H1 (cell line): ENCODE measurements around the gene SLC11A1. TPM values are rescaled to one million over a fixed set of nuclear protein-coding genes. Genes with fewer than 3 reads are reported as not detected.

Experiments
- CTCF ChIA-PET: fragments of 300-600 bp; sonication (Branson Sonifier 250); formaldehyde crosslinking; loops from one replicate; lab custom pipeline; 2021; ENCODE audit not compliant: partially characterized antibody; lab: Charles Lee
- POLR2A ChIA-PET: fragments of 300-600 bp; sonication (Branson Sonifier 250); formaldehyde crosslinking; loops from one replicate; lab custom pipeline; 2021; ENCODE audit warnings: inconsistent platforms; ENCODE audit not compliant: partially characterized antibody; lab: Charles Lee
- DNase-seq, 2 experiments: peaks; one replicate each; pipeline versions ENCODE4 v3.0.0 to v3.0.0-alpha.2; 2010 to 2022; ENCODE audit warnings: low spot score in 2 of 2, low read depth in 1 of 2, mixed read lengths in 1 of 2
- FAIRE-seq: peaks from 2 replicates; lab custom pipeline; 2011; peaks lifted over from hg19 to GRCh38; lab: Jason Lieb, UNC
- H2AFZ ChIP-seq: 2 replicates; pipeline ENCODE4 v1.8.1; 2012; ENCODE audit warnings: low read length, inconsistent platforms
- H2AK5ac ChIP-seq: 2 replicates; pipeline ENCODE4 v1.6.1; 2013; ENCODE audit warnings: low read depth, low read length
- H2BK120ac ChIP-seq: replicated peaks from 2 replicates; pipeline ENCODE3; 2013; ENCODE audit warnings: low read depth, low read length, inconsistent platforms
- H2BK12ac ChIP-seq: 2 replicates; pipeline ENCODE4 v1.6.1; 2013; ENCODE audit warnings: low read depth, low read length
- H2BK15ac ChIP-seq: 2 replicates; pipeline ENCODE4 v1.6.1; 2013; ENCODE audit warnings: low read length
- H2BK20ac ChIP-seq: 2 replicates; pipeline ENCODE4 v1.6.1; 2013; ENCODE audit warnings: low read length
- H2BK5ac ChIP-seq: 2 replicates; pipeline ENCODE4 v1.6.1; 2013; ENCODE audit warnings: low read depth, low read length
- H3K14ac ChIP-seq: 2 replicates; pipeline ENCODE4 v1.6.1; 2013; ENCODE audit warnings: inconsistent platforms; ENCODE audit not compliant: insufficient read length
- H3K18ac ChIP-seq: 2 replicates; pipeline ENCODE4 v1.6.1; 2013; ENCODE audit warnings: low read length; ENCODE audit errors: extremely low read depth
- H3K23ac ChIP-seq: 2 replicates; pipeline ENCODE4 v1.6.1; 2013; ENCODE audit warnings: inconsistent platforms; ENCODE audit not compliant: insufficient read length
- H3K23me2 ChIP-seq: 2 replicates; pipeline ENCODE4 v1.6.1; 2013; ENCODE audit warnings: low read depth, low read length
- H3K27ac ChIP-seq: 2 replicates; pipeline ENCODE4 v1.6.1; 2011; ENCODE audit warnings: low read depth, low read length, inconsistent platforms
- H3K27me3 ChIP-seq, 4 experiments: replicated peaks in 1 of 4; 1 replicate in 1 of 4; 2 replicates in 3 of 4; pipeline versions ENCODE4 v1.6.1 to v1.8.1; 2011 to 2013; ENCODE audit warnings: low read length in 3 of 4, mild to moderate bottlenecking in 3 of 4, inconsistent platforms in 2 of 4, mixed read lengths in 2 of 4, moderate library complexity in 1 of 4; ENCODE audit not compliant: control insufficient read depth in 3 of 4, insufficient read depth in 3 of 4; ENCODE audit errors: extremely low read depth in 1 of 4
- H3K36me3 ChIP-seq, 4 experiments: 2 replicates each; pipeline versions ENCODE4 v1.6.1 to v1.8.1; 2011 to 2013; ENCODE audit warnings: mild to moderate bottlenecking in 4 of 4, low read length in 3 of 4, moderate library complexity in 2 of 4, control low read depth in 1 of 4, inconsistent platforms in 1 of 4; ENCODE audit not compliant: insufficient read depth in 4 of 4, control insufficient read depth in 2 of 4
- H3K4ac ChIP-seq: replicated peaks from 2 replicates; pipeline ENCODE3; 2013; ENCODE audit warnings: low read length, low read depth, mixed read lengths, inconsistent platforms; ENCODE audit not compliant: insufficient read length
- H3K4me1 ChIP-seq, 4 experiments: replicated peaks in 1 of 4; 1 replicate in 1 of 4; 2 replicates in 3 of 4; pipeline versions ENCODE4 v1.6.1 to v1.8.1; 2011 to 2013; ENCODE audit warnings: low read length in 3 of 4, inconsistent platforms in 2 of 4, mixed read lengths in 1 of 4; ENCODE audit not compliant: insufficient read depth in 4 of 4, control insufficient read depth in 3 of 4
- H3K4me2 ChIP-seq, 2 experiments: 2 replicates each; pipeline versions ENCODE4 v1.6.1 to v1.8.1; 2011 to 2013; ENCODE audit warnings: low read depth in 2 of 2, low read length in 2 of 2, control low read depth in 1 of 2, inconsistent platforms in 1 of 2, mild to moderate bottlenecking in 1 of 2; ENCODE audit not compliant: insufficient read depth in 1 of 2
- H3K4me3 ChIP-seq, 4 experiments: fragments of 200-600, 300-600 bp in 1 of 4; sonication (generic), shearing (Covaris generic), sonication (Bioruptor Twin) in 1 of 4; 2 replicates each; pipeline versions ENCODE4 v1.5.1 to v1.8.1; 2011 to 2016; ENCODE audit warnings: low read length in 4 of 4, low read depth in 3 of 4, control low read depth in 2 of 4, inconsistent platforms in 2 of 4, mild to moderate bottlenecking in 2 of 4, mixed read lengths in 1 of 4, moderate library complexity in 1 of 4; ENCODE audit not compliant: insufficient read depth in 2 of 4; ENCODE audit errors: extremely low read depth in 1 of 4
- H3K56ac ChIP-seq: replicated peaks from 2 replicates; pipeline ENCODE3; 2013; ENCODE audit warnings: low read depth, mild to moderate bottlenecking, mixed read lengths, low read length, inconsistent platforms; ENCODE audit not compliant: insufficient read length
- H3K79me1 ChIP-seq: 2 replicates; pipeline ENCODE4 v1.6.1; 2013; ENCODE audit warnings: low read depth, low read length, control low read depth
- H3K79me2 ChIP-seq, 2 experiments: 2 replicates each; pipeline versions ENCODE4 v1.6.1 to v1.8.1; 2012 to 2013; ENCODE audit warnings: low read length in 2 of 2, mild to moderate bottlenecking in 2 of 2, inconsistent platforms in 1 of 2; ENCODE audit not compliant: insufficient read depth in 2 of 2, control insufficient read depth in 1 of 2
- H3K9ac ChIP-seq, 4 experiments: replicated peaks in 1 of 4; 1 replicate in 1 of 4; 2 replicates in 3 of 4; pipeline versions ENCODE4 v1.6.1 to v1.8.1; 2011 to 2013; ENCODE audit warnings: low read depth in 3 of 4, low read length in 3 of 4, control low read depth in 2 of 4, mild to moderate bottlenecking in 2 of 4, moderate library complexity in 2 of 4, inconsistent platforms in 1 of 4; ENCODE audit errors: extremely low read depth in 1 of 4
- H3K9me3 ChIP-seq, 2 experiments: 2 replicates each; pipeline versions ENCODE4 v1.6.1 to v1.8.1; 2012 to 2013; ENCODE audit warnings: mild to moderate bottlenecking in 2 of 2, moderate library complexity in 2 of 2, control low read depth in 1 of 2, inconsistent platforms in 1 of 2, low read depth in 1 of 2, low read length in 1 of 2, mixed read lengths in 1 of 2; ENCODE audit not compliant: insufficient read depth in 2 of 2
- H4K20me1 ChIP-seq, 2 experiments: replicated peaks in 1 of 2; 2 replicates each; pipeline versions ENCODE3 to v1.8.1; 2011 to 2013; ENCODE audit warnings: inconsistent platforms in 2 of 2, low read length in 2 of 2, mild to moderate bottlenecking in 1 of 2; ENCODE audit not compliant: insufficient read depth in 2 of 2, control insufficient read depth in 1 of 2
- H4K5ac ChIP-seq: 2 replicates; pipeline ENCODE4 v1.6.1; 2013; ENCODE audit warnings: low read length, low read depth, mixed read lengths, inconsistent platforms; ENCODE audit not compliant: insufficient read length
- H4K8ac ChIP-seq: 2 replicates; pipeline ENCODE4 v1.8.0; 2013; ENCODE audit warnings: mild to moderate bottlenecking, moderate library complexity, low read length, inconsistent platforms; ENCODE audit not compliant: insufficient read depth; ENCODE audit errors: extremely low read depth
- H4K91ac ChIP-seq: replicated peaks from 2 replicates; pipeline ENCODE3; 2013; ENCODE audit warnings: low read length, mixed read lengths, inconsistent platforms; ENCODE audit not compliant: insufficient read length
- CHD2 ChIP-seq: IDR thresholded peaks from 2 replicates; pipeline ENCODE4 v1.6.1; 2012; ENCODE audit warnings: low read length, improper control_type of control experiment
- CREB1 ChIP-seq: IDR thresholded peaks from 2 replicates; pipeline ENCODE4 v1.6.1; 2012; ENCODE audit warnings: inconsistent platforms
- JUN ChIP-seq: IDR thresholded peaks from 2 replicates; pipeline ENCODE4 v1.6.1; 2011; ENCODE audit warnings: low read depth, mild to moderate bottlenecking, improper control_type of control experiment, low read length
- TBP ChIP-seq: IDR thresholded peaks from 2 replicates; pipeline ENCODE4 v1.6.1; 2011; ENCODE audit warnings: low read depth, low read length, improper control_type of control experiment
- WGBS, 2 experiments: shearing (Covaris generic) in 1 of 2; methylation state at CpG; one replicate each; pipeline versions ENCODE4 v1.1.6 to v1.1.7; 2013 to 2015; ENCODE audit warnings: low lambda C conversion rate in 2 of 2, mixed read lengths in 2 of 2, inconsistent platforms in 1 of 2, low coverage in 1 of 2, missing lambda C conversion rate in 1 of 2; ENCODE audit not compliant: insufficient replicate concordance in 2 of 2, insufficient coverage in 1 of 2, insufficient read length in 1 of 2; ENCODE audit errors: extremely low coverage in 1 of 2, missing lambda C conversion rate in 1 of 2; 5-methylcytosine and 5-hydroxymethylcytosine counted together
- polyA plus RNA-seq, 7 experiments: library from polyadenylated mRNA; depleted of rRNA in 3 of 7; stranded (reverse) in 5 of 7; unstranded in 2 of 7; fragments of >200 nt in 5 of 7; fragments of 200-250 nt in 2 of 7; gene quantifications; 1 replicate in 5 of 7; 2 replicates in 1 of 7; 4 replicates in 1 of 7; pipeline versions ENCODE4 v1.2.1 to v1.2.3, GENCODE V29; 2011 to 2013; ENCODE audit warnings: missing spikeins in 2 of 7, mixed read lengths in 2 of 7
- total RNA-seq: library from RNA; stranded (reverse); fragmentation: NEBNext Ultra II Directional; extraction: Animal tissue kit (Norgen Biotek cat#: 25700); gene quantifications from 2 replicates; pipeline ENCODE4 v1.2.1, GENCODE V29; 2021

SLC11A1 gene
- total and polyA plus RNA-seq, 2 of the 8 experiments (the other 6 are each of a cell fraction or from before 2014, with no cell fraction given): 0.20 to 0.43 TPM

DNA sequence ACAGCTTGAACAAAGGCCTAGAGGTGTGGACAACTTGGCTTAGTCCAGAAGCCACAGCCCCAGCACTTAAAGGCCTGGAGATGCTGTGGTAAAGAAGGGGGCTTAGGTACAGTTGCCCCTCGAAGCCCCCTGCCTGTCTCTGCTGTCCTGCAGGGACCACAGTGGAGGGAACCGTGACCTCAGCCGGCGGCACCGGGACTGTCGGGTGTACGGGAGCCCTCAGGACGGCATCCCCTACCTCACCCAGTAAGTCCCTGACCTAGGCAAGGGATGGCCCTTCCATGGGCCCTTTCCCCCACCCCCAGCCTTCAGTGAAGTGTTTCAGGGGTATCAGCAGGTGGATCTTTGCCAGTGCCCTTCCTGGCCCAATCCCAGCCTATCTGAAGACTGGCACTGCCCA, 40.7 kb upstream of the SLC11A1 start:
- Histone ChIP-seq H4K91ac (no peak overlapping the region), H4K20me1 (no peaks in the 10 kb centered on the region), H2BK12ac (no peak overlapping the region), H3K18ac (no peak overlapping the region), H4K8ac (no peak overlapping the region), H2BK120ac (no peak overlapping the region), H3K56ac (no peak overlapping the region), H2BK20ac (no peak overlapping the region), H3K4me3 (no peak overlapping the region), H2AK5ac (no peak overlapping the region), H3K79me1 (no peaks in the 10 kb centered on the region), H3K79me2 (no peaks in the 10 kb centered on the region), H3K9ac (no peak overlapping the region), H2BK15ac (no peak overlapping the region), H3K23me2 (no peaks in the 10 kb centered on the region), H3K23ac (no peak overlapping the region), H3K4me2 (no peak overlapping the region), H2AFZ (no peak overlapping the region), H2BK5ac (no peak overlapping the region), H3K36me3 (no peaks in the 10 kb centered on the region; a peak in 1 of 8 replicates), H3K14ac (no peak overlapping the region), H3K4ac (no peak overlapping the region)
- FAIRE-seq (no peak), DNase-seq (no peak)
- CTCF ChIA-PET: interaction anchor here (0.6 to 2.0 kb wide), 4 partner anchors 8 to 71 kb away, joined by 3 to 4 read pairs (median 4); partner anchors contain the start of gene AAMP
- POLR2A ChIA-PET: interaction anchor here (1.0 kb wide), 1 partner anchor 18 kb away, joined by 3 read pairs; no protein-coding TSS in a partner anchor
- no peak for TF ChIP-seq CREB1
- TF ChIP-seq JUN: no peak
- TF ChIP-seq CHD2: no peak
- TF ChIP-seq TBP: no peak
- TF ChIP-seq, all 59 proteins: peak for 0
- H3K27me3 ChIP-seq: no peaks in the 10 kb centered on the region
- H3K9me3 ChIP-seq: no peaks in the 10 kb centered on the region
- H3K4me1 ChIP-seq: peaks cover 0 to 4% (median 0%) of the 10 kb centered on the region in 4 experiments; a peak in 1 of 7 replicates
- H4K5ac ChIP-seq: no peak overlapping the region
- H3K27ac ChIP-seq: no peak overlapping the region
- 97% methylated on average over 8 of the region's 8 CpGs; no CpG with 5 or more reads in 1 of the 2 experiments for WGBS, 2 experiments
